Cardiac fibroblast (primary cell): ENCODE measurements around the gene SLC2A13.
A peak's percentile ranks its signal among the peaks of the same experiment; 100 is the strongest.

ENCODE experiments used
- DNase-seq, 2 donors: peaks; one replicate each; pipeline versions ENCODE4 v3.0.0 to v3.0.0-alpha.2; 2010; ENCODE audit warnings: low read depth in 2 of 2
- H3K4me3 ChIP-seq, 2 donors: replicated peaks in 1 of 2; 1 replicate in 1 of 2; 2 replicates in 1 of 2; pipeline ENCODE4 v1.5.1; 2011; ENCODE audit warnings: low read depth in 2 of 2, low read length in 2 of 2, mild to moderate bottlenecking in 2 of 2, moderate library complexity in 1 of 2
- TF ChIP-seq, protein P1 (sequence below): IDR thresholded peaks from one replicate; pipeline ENCODE4 v1.5.1; 2011; ENCODE audit warnings: low read depth, mild to moderate bottlenecking, low read length, inconsistent platforms

SLC2A13 gene

DNA sequence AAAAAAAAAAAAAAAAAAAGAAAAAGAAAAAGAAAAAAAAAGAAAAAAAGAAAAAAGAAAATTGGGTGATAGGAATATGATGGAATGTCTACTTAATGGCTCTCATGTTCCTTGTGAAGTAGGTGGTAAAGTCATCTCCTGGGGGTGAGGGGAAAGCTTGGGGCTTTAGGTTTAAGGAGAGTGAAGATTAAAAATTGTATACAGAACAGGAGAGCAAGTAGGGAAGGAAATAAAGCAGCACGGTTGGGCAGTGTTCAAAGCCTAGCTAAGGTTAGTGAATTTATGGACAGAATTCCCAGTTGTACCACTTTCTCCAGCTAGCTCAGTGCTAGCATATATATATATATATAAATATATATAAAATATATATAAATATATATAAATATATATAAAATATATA lies 40.0 kb upstream of the SLC2A13 start:
- TF ChIP-seq, protein P1, sequence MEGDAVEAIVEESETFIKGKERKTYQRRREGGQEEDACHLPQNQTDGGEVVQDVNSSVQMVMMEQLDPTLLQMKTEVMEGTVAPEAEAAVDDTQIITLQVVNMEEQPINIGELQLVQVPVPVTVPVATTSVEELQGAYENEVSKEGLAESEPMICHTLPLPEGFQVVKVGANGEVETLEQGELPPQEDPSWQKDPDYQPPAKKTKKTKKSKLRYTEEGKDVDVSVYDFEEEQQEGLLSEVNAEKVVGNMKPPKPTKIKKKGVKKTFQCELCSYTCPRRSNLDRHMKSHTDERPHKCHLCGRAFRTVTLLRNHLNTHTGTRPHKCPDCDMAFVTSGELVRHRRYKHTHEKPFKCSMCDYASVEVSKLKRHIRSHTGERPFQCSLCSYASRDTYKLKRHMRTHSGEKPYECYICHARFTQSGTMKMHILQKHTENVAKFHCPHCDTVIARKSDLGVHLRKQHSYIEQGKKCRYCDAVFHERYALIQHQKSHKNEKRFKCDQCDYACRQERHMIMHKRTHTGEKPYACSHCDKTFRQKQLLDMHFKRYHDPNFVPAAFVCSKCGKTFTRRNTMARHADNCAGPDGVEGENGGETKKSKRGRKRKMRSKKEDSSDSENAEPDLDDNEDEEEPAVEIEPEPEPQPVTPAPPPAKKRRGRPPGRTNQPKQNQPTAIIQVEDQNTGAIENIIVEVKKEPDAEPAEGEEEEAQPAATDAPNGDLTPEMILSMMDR = no peak
- H3K4me3 ChIP-seq = no peak overlapping the region
- DNase-seq = no peak

DNA sequence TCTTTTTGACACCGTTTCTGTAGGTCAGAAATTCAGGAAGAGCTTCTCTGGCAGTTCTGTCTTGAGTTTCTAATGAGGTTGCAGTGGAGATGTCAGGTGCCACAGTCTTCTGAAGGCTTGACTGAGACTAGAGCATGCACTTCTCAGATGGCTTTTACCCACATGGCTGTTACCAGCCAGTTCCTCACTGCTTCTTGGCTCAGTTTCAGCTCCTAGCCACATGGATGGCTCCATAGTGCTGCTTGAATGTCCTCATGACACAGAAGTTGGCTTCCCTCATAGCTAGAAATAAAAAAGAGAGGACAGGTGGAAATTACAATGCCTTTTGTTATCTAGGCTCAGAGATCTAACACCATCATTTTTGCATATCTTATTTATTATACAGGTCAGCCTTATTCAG lies 38.1 kb upstream of the SLC2A13 start:
- TF ChIP-seq, protein P1 = no peak
- H3K4me3 ChIP-seq = no peak overlapping the region
- DNase-seq = no peak

- H3K4me3 ChIP-seq = no peak overlapping the region
- TF ChIP-seq, protein P1 = no peak
- DNase-seq = peak in 1 of 2 donors; percentile 10
These were observed 36.3 kb upstream of the SLC2A13 start for GRCh38 chr12:40142001-40142744.

DNA sequence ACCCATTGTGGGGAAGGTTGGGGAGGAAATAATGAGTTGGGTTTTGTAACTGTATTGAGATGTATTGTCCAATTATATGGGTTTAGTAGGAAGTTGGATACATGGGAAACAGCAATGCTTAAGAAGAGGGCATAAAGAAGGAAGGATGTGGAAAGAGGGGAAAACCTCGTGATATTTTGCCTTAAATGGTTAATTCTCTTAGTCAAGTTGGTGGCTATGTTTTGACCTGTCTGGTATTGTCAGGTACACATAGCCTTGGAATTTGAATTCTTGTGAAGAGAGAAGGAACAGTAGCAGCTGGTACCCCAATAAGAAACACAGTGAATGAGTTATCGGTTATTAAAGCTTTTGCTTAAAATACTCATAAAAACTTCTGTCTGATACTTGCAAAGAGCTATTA lies 32.6 kb upstream of the SLC2A13 start:
- DNase-seq = no peak
- no peak overlapping the region for H3K4me3 ChIP-seq
- TF ChIP-seq, protein P1 = no peak

DNA sequence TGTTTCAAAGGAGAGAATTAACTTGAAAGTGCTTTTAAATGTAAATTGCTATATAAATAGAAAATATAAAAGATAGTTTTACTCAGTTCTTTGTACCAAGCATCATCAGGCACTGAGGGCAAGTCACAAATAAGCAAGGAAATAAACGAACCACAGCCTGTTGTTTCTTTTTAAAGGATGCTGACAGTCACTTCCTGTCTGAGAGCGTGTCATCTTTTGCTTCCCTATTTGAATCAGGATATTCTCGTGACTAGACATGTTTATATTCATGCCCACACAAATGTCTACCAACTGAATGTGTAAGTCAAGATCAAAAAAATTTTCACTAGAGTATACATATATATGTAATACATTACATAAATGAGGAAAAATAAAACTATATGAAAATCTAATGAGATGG lies 31.4 kb upstream of the SLC2A13 start:
- peak; percentile 1 to 59 for DNase-seq
- TF ChIP-seq, protein P1 = no peak

GRCh38 chr12:40127408-40127807 lies 21.5 kb upstream of the SLC2A13 start:
- TF ChIP-seq, protein P1 = no peak
- H3K4me3 ChIP-seq = no peak overlapping the region
- DNase-seq = no peak

More for the DNA sequence above, 31.4 kb upstream of the SLC2A13 start:
- H3K4me3 ChIP-seq = no peak overlapping the region

- peak; percentile 7 to 41 for DNase-seq
- TF ChIP-seq, protein P1 = no peak
- no peak overlapping the region for H3K4me3 ChIP-seq
These were observed 17.6 kb upstream of the SLC2A13 start for GRCh38 chr12:40123496-40123895.
